Activated B cell treated with CpG ODN at 0.5 μM for 24 hours (primary cell): ENCODE data around the gene MATCAP1. TPM values are rescaled to one million over a fixed set of nuclear protein-coding genes. Genes with fewer than 3 reads are reported as not detected.

ENCODE experiments used
- ATAC-seq: fragments of 200-7000 bp; cut with Tn5 transposase; one replicate; pipeline ENCODE4 v1.10.0; 2021; ENCODE audit warnings: low read depth, mild to moderate bottlenecking, moderate library complexity
- CTCF ChIA-PET: fragments of 350-600 bp; sonication (Branson Sonifier 250); formaldehyde crosslinking; loops from one replicate; lab custom pipeline; 2021; ENCODE audit warnings: antibody characterized with exemption; lab: Charles Lee
- POLR2A ChIA-PET: fragments of 350-600 bp; sonication (Branson Sonifier 250); formaldehyde crosslinking; loops from one replicate; lab custom pipeline; 2021; ENCODE audit warnings: antibody characterized with exemption; lab: Charles Lee
- DNase-seq: peaks from one replicate; pipeline ENCODE4 v3.0.0; 2022
- H3K27ac Mint-ChIP-seq: one replicate; pipeline ENCODE4 v1.8.0; 2020; ENCODE audit warnings: mixed read lengths
- H3K27me3 Mint-ChIP-seq: one replicate; pipeline ENCODE4 v1.8.0; 2021; ENCODE audit warnings: mixed read lengths
- H3K36me3 Mint-ChIP-seq: one replicate; pipeline ENCODE4 v1.8.0; 2021; ENCODE audit warnings: low read depth, mixed read lengths
- H3K4me1 Mint-ChIP-seq: one replicate; pipeline ENCODE4 v1.8.0; 2021; ENCODE audit warnings: mixed read lengths
- H3K4me3 Mint-ChIP-seq: one replicate; pipeline ENCODE4 v1.8.0; 2020; ENCODE audit warnings: mild to moderate bottlenecking, mixed read lengths
- H3K9me3 Mint-ChIP-seq: one replicate; pipeline ENCODE4 v1.8.0; 2020; ENCODE audit warnings: mixed read lengths
- CTCF ChIP-seq: fragments of 200-600 bp; IDR thresholded peaks from one replicate; pipeline ENCODE4 v1.8.0; 2022; ENCODE audit warnings: antibody characterized with exemption, mild to moderate bottlenecking
- intact Hi-C: fragments of 100-400 bp; cut with micrococcal nuclease; formaldehyde crosslinking; loops from one replicate; pipeline ENCODE4 v1.15.1; 2024
- total RNA-seq: library from RNA; stranded (reverse); gene quantifications from 2 replicates; pipeline ENCODE4 v1.2.3, GENCODE V29; 2022

The MATCAP1 gene
- total RNA-seq, 1 donor from 2014 or later = 18.7 TPM

GRCh38 chr16:67150833-67151396 lies 32.8 kb downstream of the MATCAP1 start, which contains the start of gene B3GNT9:
TSS of gene B3GNT9 (minus strand) at chr16:67150998. CDS start at chr16:67150485, 513 bp downstream.
- intact Hi-C loops = loop anchor here (10.0 kb wide), 1 partner anchor 514 kb away; the partner anchor contains the start of genes ACD, C16orf86, ENKD1 and PARD6A
- TF ChIP-seq CTCF = no peak
- H3K4me3 Mint-ChIP-seq = peak within 1 kb of the TSS; percentile 63
- peaks cover 17% of the 10 kb centered on the region for H3K27me3 Mint-ChIP-seq
- DNase-seq = no peak
- CTCF ChIA-PET = no interaction called here
- H3K4me1 Mint-ChIP-seq = peaks cover 17% of the 10 kb centered on the region
- peaks cover 23% of the 10 kb centered on the region for H3K36me3 Mint-ChIP-seq
- POLR2A ChIA-PET = interaction anchor here (0.5 to 1.5 kb wide), 5 partner anchors 8 to 406 kb away, joined by 3 to 5 read pairs (median 4); partner anchors contain the start of gene TRADD
- ATAC-seq = peak; percentile 18
- no peak within 1 kb of the TSS for H3K27ac Mint-ChIP-seq
- H3K9me3 Mint-ChIP-seq = no peaks in the 10 kb centered on the region

- peak; percentile 40 for ATAC-seq
- peaks cover 17% of the 10 kb centered on the region for H3K27me3 Mint-ChIP-seq
- no peak for DNase-seq
- H3K27ac Mint-ChIP-seq = no peak overlapping the region
- ChIA-PET POLR2A (interaction anchor here (0.5 to 1.5 kb wide), 3 partner anchors 9 to 407 kb away, joined by 3 to 4 read pairs (median 4); partner anchors contain the start of gene TRADD), CTCF (no interaction called here)
- H3K4me3 Mint-ChIP-seq = no peak overlapping the region
- H3K9me3 Mint-ChIP-seq = no peaks in the 10 kb centered on the region
- peaks cover 30% of the 10 kb centered on the region for H3K36me3 Mint-ChIP-seq
- peaks cover 15% of the 10 kb centered on the region for H3K4me1 Mint-ChIP-seq
- intact Hi-C loops = loop anchor here (10.0 kb wide), 1 partner anchor 515 kb away; the partner anchor contains the start of genes ACD, C16orf86, ENKD1 and PARD6A
- no peak for TF ChIP-seq CTCF
These were observed 33.5 kb downstream of the MATCAP1 start for GRCh38 chr16:67150047-67150832.

- peaks cover 17% of the 10 kb centered on the region for H3K27me3 Mint-ChIP-seq
- ChIA-PET CTCF (no interaction called here), POLR2A (no interaction called here)
- TF ChIP-seq CTCF = no peak
- DNase-seq = no peak
- ATAC-seq = no peak
- no peak overlapping the region for H3K4me3 Mint-ChIP-seq
- intact Hi-C loops = loop anchor here (10.0 kb wide), 1 partner anchor 515 kb away; the partner anchor contains the start of genes ACD, C16orf86, ENKD1 and PARD6A
- H3K4me1 Mint-ChIP-seq = peaks cover 13% of the 10 kb centered on the region
- H3K36me3 Mint-ChIP-seq = peaks cover 38% of the 10 kb centered on the region
- H3K9me3 Mint-ChIP-seq = no peaks in the 10 kb centered on the region
- no peak overlapping the region for H3K27ac Mint-ChIP-seq
These were observed 34.3 kb downstream of the MATCAP1 start for GRCh38 chr16:67149276-67150046.

- DNase-seq = no peak
- Mint-ChIP-seq H3K9me3 (no peaks in the 10 kb centered on the region), H3K4me1 (peaks cover 10% of the 10 kb centered on the region), H3K36me3 (peaks cover 43% of the 10 kb centered on the region), H3K4me3 (no peak overlapping the region), H3K27ac (no peak overlapping the region), H3K27me3 (peaks cover 17% of the 10 kb centered on the region)
- CTCF ChIA-PET = no interaction called here
- POLR2A ChIA-PET = no interaction called here
- no peak for TF ChIP-seq CTCF
- ATAC-seq = no peak
- intact Hi-C loops = no loop called here
These were observed 35.0 kb downstream of the MATCAP1 start for GRCh38 chr16:67148656-67149275.
